GM18511 (cell line): ENCODE data around the gene CLASRP.

Source experiments
- ATAC-seq: cut with Tn5 transposase; IDR thresholded peaks from one replicate; pipeline ENCODE4 v1.9.1; 2021; ENCODE audit warnings: mild to moderate bottlenecking, moderate library complexity; ENCODE audit not compliant: unreplicated experiment

Gene CLASRP

GRCh38 chr19:45079063-45079910 lies 40.4 kb downstream of the CLASRP start, which contains the start of gene GEMIN7:
Gene GEMIN7, plus strand, starts transcription at chr19:45079260. Its CDS starts 10,855 bp downstream, at chr19:45090115.
- ATAC-seq, result no peak

- ATAC-seq, result no peak
Measured at GRCh38 chr19:45079911-45080370, 41.1 kb downstream of the CLASRP start.

GRCh38 chr19:45082170-45082569 lies 43.3 kb downstream of the CLASRP start:
- no peak for ATAC-seq

GRCh38 chr19:45086480-45086879 lies 47.6 kb downstream of the CLASRP start:
- no peak for ATAC-seq

GRCh38 chr19:45087531-45087930 lies 48.7 kb downstream of the CLASRP start:
- ATAC-seq, result no peak

GRCh38 chr19:45090034-45090433 lies 51.2 kb downstream of the CLASRP start:
- no peak for ATAC-seq

- no peak for ATAC-seq
Measured at GRCh38 chr19:45090606-45091005, 51.8 kb downstream of the CLASRP start.

- ATAC-seq, result peak; percentile 69
Measured at GRCh38 chr19:45091031-45091923, 52.4 kb downstream of the CLASRP start.

GRCh38 chr19:45092747-45093678 lies 54.2 kb downstream of the CLASRP start, which contains the start of gene PPP1R37:
Gene PPP1R37, plus strand, starts transcription at chr19:45093179. Its CDS starts 147 bp downstream, at chr19:45093326.
- peak; percentile 65 for ATAC-seq

GRCh38 chr19:45094137-45094536 lies 55.3 kb downstream of the CLASRP start:
- no peak for ATAC-seq

GRCh38 chr19:45094707-45095106 lies 55.9 kb downstream of the CLASRP start:
- ATAC-seq, result no peak

GRCh38 chr19:45095496-45096413 lies 56.9 kb downstream of the CLASRP start:
- ATAC-seq, result no peak

- no peak for ATAC-seq
Measured at GRCh38 chr19:45096700-45097099, 57.9 kb downstream of the CLASRP start.

GRCh38 chr19:45097450-45097775 lies 58.6 kb downstream of the CLASRP start:
- no peak for ATAC-seq

- ATAC-seq, result no peak
Measured at GRCh38 chr19:45097776-45098520, 59.1 kb downstream of the CLASRP start.

- no peak for ATAC-seq
Measured at GRCh38 chr19:45098521-45099466, 59.9 kb downstream of the CLASRP start.

- ATAC-seq, result no peak
Measured at GRCh38 chr19:45099467-45100191, 60.8 kb downstream of the CLASRP start.
